Prostate gland (tissue), 2 donors: ENCODE results near the gene RGS11.

Source experiments
- POLR2A ChIP-seq: fragments of 450-650 bp; IDR thresholded peaks from one replicate; pipeline ENCODE4 v1.6.1; 2016; ENCODE audit warnings: antibody characterized with exemption, mild to moderate bottlenecking
- POLR2AphosphoS5 ChIP-seq: sonication (generic); formaldehyde crosslinking; IDR thresholded peaks from one replicate; pipeline ENCODE4 v1.6.1; 2017; ENCODE audit warnings: antibody characterized with exemption
- TF ChIP-seq, protein P1 (sequence below), 4 experiments: fragments of 200-600 bp in 2 of 4; fragments of 450-650 bp in 2 of 4; sonication (generic) in 2 of 4; IDR thresholded peaks; 1 replicate in 3 of 4; 2 replicates in 1 of 4; pipeline ENCODE4 v1.5.1; 2016 to 2019; ENCODE audit warnings: antibody characterized with exemption in 4 of 4, mild to moderate bottlenecking in 2 of 4, moderate library complexity in 2 of 4

GRCh38 chr16:265711-266110, 10.0 kb downstream of the RGS11 start:
- TF ChIP-seq POLR2AphosphoS5 (no peak), POLR2A (no peak)
- TF ChIP-seq, protein P1, sequence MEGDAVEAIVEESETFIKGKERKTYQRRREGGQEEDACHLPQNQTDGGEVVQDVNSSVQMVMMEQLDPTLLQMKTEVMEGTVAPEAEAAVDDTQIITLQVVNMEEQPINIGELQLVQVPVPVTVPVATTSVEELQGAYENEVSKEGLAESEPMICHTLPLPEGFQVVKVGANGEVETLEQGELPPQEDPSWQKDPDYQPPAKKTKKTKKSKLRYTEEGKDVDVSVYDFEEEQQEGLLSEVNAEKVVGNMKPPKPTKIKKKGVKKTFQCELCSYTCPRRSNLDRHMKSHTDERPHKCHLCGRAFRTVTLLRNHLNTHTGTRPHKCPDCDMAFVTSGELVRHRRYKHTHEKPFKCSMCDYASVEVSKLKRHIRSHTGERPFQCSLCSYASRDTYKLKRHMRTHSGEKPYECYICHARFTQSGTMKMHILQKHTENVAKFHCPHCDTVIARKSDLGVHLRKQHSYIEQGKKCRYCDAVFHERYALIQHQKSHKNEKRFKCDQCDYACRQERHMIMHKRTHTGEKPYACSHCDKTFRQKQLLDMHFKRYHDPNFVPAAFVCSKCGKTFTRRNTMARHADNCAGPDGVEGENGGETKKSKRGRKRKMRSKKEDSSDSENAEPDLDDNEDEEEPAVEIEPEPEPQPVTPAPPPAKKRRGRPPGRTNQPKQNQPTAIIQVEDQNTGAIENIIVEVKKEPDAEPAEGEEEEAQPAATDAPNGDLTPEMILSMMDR (IDR thresholded peaks at IDR 0.05) = no peak
